PC-9 (cell line): Measurements from ENCODE around the gene GMPPB.

Experiments used
- CTCF ChIP-seq: fragments of 200-600 bp; sonication (generic); conservative IDR thresholded peaks from 2 replicates; pipeline ENCODE4 v1.6.1; 2017; ENCODE audit warnings: mixed run types, antibody characterized with exemption, mild to moderate bottlenecking, moderate library complexity
- EZH2 ChIP-seq: fragments of 200-600 bp; sonication (generic); IDR thresholded peaks from 2 replicates; pipeline ENCODE4 v1.8.0; 2017; ENCODE audit warnings: antibody characterized with exemption, low read depth

GRCh38 chr3:49673715-49674496, 49.8 kb downstream of the GMPPB start, which contains the start of gene APEH:
- TF ChIP-seq CTCF (no peak), EZH2 (no peak)
